K562 (cell line): ENCODE measurements around the gene CRACDL. TPM values are rescaled to one million over a fixed set of nuclear protein-coding genes. Genes with fewer than 3 reads are reported as not detected.

Source experiments
- ATAC-seq: fragments of 200-7000 bp; cut with Tn5 transposase; 3 replicates; pipeline ENCODE4 v1.9.1; 2020; ENCODE audit warnings: moderate library complexity
- BruUV-seq: library from RNA; stranded (reverse); fragments of 400-500 nt; replicated peaks from 2 replicates; lab custom pipeline; 2021; lab: Mats Ljungman, UMichigan
- CTCF ChIA-PET: fragments of 300-600 bp; formaldehyde crosslinking; extraction: SDS; loops from one replicate; lab custom pipeline; 2021; ENCODE audit warnings: low intra/inter-chr PET ratio; lab: Yijun Ruan, JAX
- POLR2A ChIA-PET: fragments of 300-600, 350-650 bp; sonication (Branson Sonifier 250); formaldehyde crosslinking; extraction: SDS; loops from one replicate; lab custom pipeline; 2021; ENCODE audit warnings: antibody characterized with exemption, inconsistent platforms; lab: Yijun Ruan, JAX
- DNase-seq, 4 experiments: peaks; one replicate each; pipeline versions ENCODE4 v3.0.0 to v3.0.0-alpha.2; 2011 to 2018; ENCODE audit warnings: low spot score in 3 of 4, mixed read lengths in 3 of 4; ENCODE audit errors: extremely low read depth in 1 of 4
- FAIRE-seq: peaks from 2 replicates; lab custom pipeline; 2011; peaks lifted over from hg19 to GRCh38; lab: Jason Lieb, UNC
- H2AFZ ChIP-seq: 2 replicates; pipeline ENCODE4 v1.6.0; 2011; ENCODE audit warnings: low read depth, low read length, control low read depth, inconsistent platforms
- H3K27ac ChIP-seq: fragments of 200-600 bp; 3 replicates; pipeline ENCODE4 v1.8.0; 2011; ENCODE audit warnings: low read depth, mild to moderate bottlenecking, control low read depth, inconsistent platforms, low read length, moderate library complexity, mixed read lengths; ENCODE audit errors: extremely low read depth
- H3K27me3 ChIP-seq, 2 experiments: fragments of 300-600 bp in 1 of 2; 2 replicates in 1 of 2; 3 replicates in 1 of 2; pipeline versions ENCODE4 v1.6.0 to v1.8.0; 2011; ENCODE audit warnings: inconsistent platforms in 2 of 2, low read length in 2 of 2, mild to moderate bottlenecking in 1 of 2, mixed read lengths in 1 of 2, moderate library complexity in 1 of 2; ENCODE audit not compliant: control insufficient read depth in 2 of 2, insufficient read depth in 2 of 2
- H3K36me3 ChIP-seq: fragments of 300-600 bp; 3 replicates; pipeline ENCODE4 v1.8.0; 2011; ENCODE audit warnings: mild to moderate bottlenecking, low read length, inconsistent platforms; ENCODE audit not compliant: control insufficient read depth, insufficient read depth
- H3K4me1 ChIP-seq, 2 experiments: fragments of 200-600 bp in 1 of 2; replicated peaks in 1 of 2; 2 replicates in 1 of 2; 3 replicates in 1 of 2; pipeline versions ENCODE4 v1.5.1 to v1.8.0; 2011; ENCODE audit warnings: inconsistent platforms in 2 of 2, low read length in 2 of 2, mild to moderate bottlenecking in 1 of 2, mixed read lengths in 1 of 2, moderate library complexity in 1 of 2; ENCODE audit not compliant: control insufficient read depth in 2 of 2, insufficient read depth in 2 of 2
- H3K4me2 ChIP-seq: 2 replicates; pipeline ENCODE4 v1.6.1; 2011; ENCODE audit warnings: low read length, control low read depth, inconsistent platforms, mixed read lengths; ENCODE audit not compliant: insufficient read depth
- H3K4me3 ChIP-seq: fragments of 200-600 bp; sonication (generic), shearing (Covaris generic); 2 replicates; pipeline ENCODE4 v1.5.1; 2016; ENCODE audit warnings: control low read depth, inconsistent platforms
- H3K79me2 ChIP-seq: fragments of 200-600 bp; 3 replicates; pipeline ENCODE4 v1.8.0; 2011; ENCODE audit warnings: low read length, inconsistent platforms; ENCODE audit not compliant: control insufficient read depth, insufficient read depth
- H3K9ac ChIP-seq, 2 experiments: 2 replicates each; pipeline versions ENCODE4 v1.6.0 to v1.6.1; 2011; ENCODE audit warnings: low read depth in 2 of 2, low read length in 2 of 2, control low read depth in 1 of 2, inconsistent platforms in 1 of 2, mild to moderate bottlenecking in 1 of 2, mixed read lengths in 1 of 2; ENCODE audit not compliant: insufficient read depth in 1 of 2
- H3K9me1 ChIP-seq: one replicate; pipeline ENCODE4 v1.6.0; 2011; ENCODE audit warnings: inconsistent platforms, mild to moderate bottlenecking, low read length, moderate library complexity; ENCODE audit not compliant: control insufficient read depth, insufficient read depth
- H3K9me3 ChIP-seq: replicated peaks from 2 replicates; pipeline ENCODE4 v1.5.1; 2011; ENCODE audit warnings: low read depth, low read length, inconsistent platforms; ENCODE audit not compliant: control insufficient read depth, insufficient read depth
- H4K20me1 ChIP-seq: replicated peaks from 2 replicates; pipeline ENCODE4 v1.6.1; 2011; ENCODE audit warnings: low read length, inconsistent platforms, mixed read lengths; ENCODE audit not compliant: control insufficient read depth, insufficient read depth
- C11orf30 ChIP-seq: fragments of 450-650 bp; IDR thresholded peaks from 2 replicates; pipeline ENCODE4 v1.6.1; 2016; ENCODE audit warnings: low read depth, mild to moderate bottlenecking
- FOXA3 ChIP-seq, 2 experiments: fragments of 450-650 bp in 1 of 2; sonication (generic) in 1 of 2; formaldehyde crosslinking; IDR thresholded peaks in 1 of 2; conservative IDR thresholded peaks in 1 of 2; 2 replicates each; pipeline versions ENCODE4 v1.4.0 to v1.8.0; 2020 to 2022; ENCODE audit warnings: mild to moderate bottlenecking in 2 of 2, missing genetic modification reagents in 1 of 2
- FOXJ3 ChIP-seq: sonication (generic); formaldehyde crosslinking; IDR thresholded peaks from 2 replicates; pipeline ENCODE4 v1.4.0; 2020; ENCODE audit warnings: mild to moderate bottlenecking, missing genetic modification reagents
- JUN ChIP-seq, 2 experiments: sonication (generic) in 1 of 2; formaldehyde crosslinking in 1 of 2; IDR thresholded peaks; 2 replicates each; pipeline versions ENCODE4 v1.6.1 to v1.8.0; 2012 to 2022; ENCODE audit warnings: borderline replicate concordance in 2 of 2, mild to moderate bottlenecking in 2 of 2, improper control_type of control experiment in 1 of 2, low read depth in 1 of 2, low read length in 1 of 2, missing genetic modification reagents in 1 of 2
- NR1H2 ChIP-seq: sonication (generic); formaldehyde crosslinking; IDR thresholded peaks from 2 replicates; pipeline ENCODE4 v1.4.0; 2020; ENCODE audit warnings: mild to moderate bottlenecking, missing genetic modification reagents
- PYGO2 ChIP-seq: fragments of 450-650 bp; IDR thresholded peaks from 2 replicates; pipeline ENCODE4 v1.6.1; 2016; ENCODE audit warnings: mild to moderate bottlenecking, missing genetic modification characterization, moderate library complexity, missing compliant biosample characterization
- RAD51 ChIP-seq: fragments of 450-650 bp; IDR thresholded peaks from 2 replicates; pipeline ENCODE4 v1.7.1; 2016; ENCODE audit warnings: low read depth, mild to moderate bottlenecking, borderline replicate concordance
- RBM25 ChIP-seq: fragments of 200-400 bp; formaldehyde crosslinking; IDR thresholded peaks from 2 replicates; pipeline ENCODE4 v1.6.1; 2018; ENCODE audit warnings: low read length, low read depth, moderate library complexity; ENCODE audit not compliant: severe bottlenecking
- SUPT5H ChIP-seq: fragments of 450-650 bp; IDR thresholded peaks from 2 replicates; pipeline ENCODE4 v1.6.1; 2016
- ZFP1 ChIP-seq: fragments of 450-650 bp; formaldehyde crosslinking; IDR thresholded peaks from 2 replicates; pipeline ENCODE4 v1.4.0; 2020; ENCODE audit warnings: mild to moderate bottlenecking, mixed read lengths
- ZNF217 ChIP-seq: sonication (generic); formaldehyde crosslinking; IDR thresholded peaks from 2 replicates; pipeline ENCODE4 v1.8.0; 2022; ENCODE audit warnings: mild to moderate bottlenecking, missing genetic modification reagents
- ZNF431 ChIP-seq: sonication (generic); formaldehyde crosslinking; IDR thresholded peaks from 2 replicates; pipeline ENCODE4 v1.8.0; 2022; ENCODE audit warnings: mild to moderate bottlenecking, missing genetic modification reagents
- WGBS: fragments of 100-300 bp; shearing (Covaris generic); methylation state at CpG from one replicate; pipeline ENCODE4 v1.1.6; 2016; ENCODE audit warnings: low coverage, mixed read lengths; ENCODE audit not compliant: insufficient coverage; ENCODE audit errors: missing lambda C conversion rate; 5-methylcytosine and 5-hydroxymethylcytosine counted together
- in situ Hi-C: fragments of 300-500 bp; cut with MboI; formaldehyde crosslinking; loops from 4 replicates; pipeline ENCODE4 v1.15.0; 2018; ENCODE audit warnings: inconsistent platforms, mixed read lengths
- intact Hi-C: fragments of 100-400 bp; cut with micrococcal nuclease; formaldehyde crosslinking; loops from 2 replicates; pipeline ENCODE4 v1.14.2; 2022
- polyA plus RNA-seq, 8 experiments: library from polyadenylated mRNA; depleted of rRNA in 4 of 8; stranded (reverse) in 5 of 8; unstranded in 3 of 8; fragments of >200 nt; fragmentation: Nextera tagmentation in 2 of 8; fragmentation: Illumina TruSeq in 1 of 8; extraction: Ambion mirVana in 2 of 8; extraction: Trizol in 1 of 8; gene quantifications; 2 replicates each; pipeline versions ENCODE4 v1.2.1 to v1.2.3, GENCODE V29; 2011 to 2014; ENCODE audit warnings: inconsistent platforms in 1 of 8, missing spikeins in 1 of 8
- total RNA-seq, 7 experiments: library from RNA; depleted of rRNA in 6 of 7; stranded (reverse); fragments of >200 nt in 6 of 7; fragmentation: Illumina TruSeq in 2 of 7; extraction: Trizol in 2 of 7; gene quantifications; 2 replicates each; pipeline versions ENCODE4 v1.2.1 to v1.2.3, GENCODE V29; 2011 to 2021; ENCODE audit warnings: low replicate concordance in 1 of 7
- TF ChIP-seq, protein P1 (sequence below): fragments of 450-650 bp; IDR thresholded peaks from 2 replicates; pipeline ENCODE4 v1.7.0; 2016; ENCODE audit warnings: borderline replicate concordance
- TF ChIP-seq, protein P2 (sequence below): sonication (generic); formaldehyde crosslinking; IDR thresholded peaks from 2 replicates; pipeline ENCODE4 v1.8.0; 2022; ENCODE audit warnings: mild to moderate bottlenecking, missing genetic modification reagents

CRACDL gene
- total and polyA plus RNA-seq, 9 of the 15 experiments (the other 6 are each of a cell fraction or from before 2014, with no cell fraction given), result not detected

DNA sequence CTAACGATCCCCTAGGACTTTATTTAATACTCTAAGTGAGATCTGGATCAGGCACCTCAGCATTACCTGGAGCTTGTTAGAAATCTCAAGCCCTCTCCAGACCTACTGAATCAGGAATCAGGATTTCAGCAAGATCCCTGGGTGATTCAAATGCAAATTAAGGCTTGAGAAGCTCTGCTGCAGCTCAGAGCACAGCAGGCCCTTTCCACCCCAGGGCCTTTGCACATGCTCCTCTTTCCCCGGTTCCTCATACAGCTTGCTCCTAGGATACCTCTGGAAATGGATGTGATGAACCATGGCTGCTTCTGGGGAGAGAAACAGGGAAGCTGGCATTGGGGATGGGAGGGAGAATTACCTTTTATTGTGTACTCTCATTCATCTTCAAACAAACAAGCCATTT, 164.8 kb downstream of the CRACDL start:
- Histone ChIP-seq H3K27ac (no peak overlapping the region), H3K27me3 (peaks cover 24 to 81% of the 10 kb centered on the region in 2 experiments; a peak in 4 of 5 replicates), H3K4me3 (no peak overlapping the region), H3K9me1 (no peaks in the 10 kb centered on the region), H3K9ac (no peak overlapping the region), H3K9me3 (no peaks in the 10 kb centered on the region), H3K4me1 (no peaks in the 10 kb centered on the region), H3K79me2 (no peaks in the 10 kb centered on the region), H3K36me3 (no peaks in the 10 kb centered on the region)
- 0% methylated on average over 2 of the region's 2 CpGs for WGBS
- FAIRE-seq, result no peak
- no peak for ATAC-seq
- intact Hi-C loops, result no loop called here
- ChIA-PET POLR2A (interaction anchor here (0.6 to 0.7 kb wide), 2 partner anchors 1303 to 1711 kb away, joined by 3 read pairs; no protein-coding TSS in a partner anchor), CTCF (no interaction called here)
- DNase-seq, result no peak
- TF ChIP-seq ZNF431 (CRISPR knock-in tag) (no peak), RBM25 (peak; percentile 75)
- TF ChIP-seq, all 486 proteins: peak for 1
- BruUV-seq, result no TSS peak
- Histone ChIP-seq H2AFZ (no peak overlapping the region), H4K20me1 (no peaks in the 10 kb centered on the region; the same call in 1 of the 2 replicates), H3K4me2 (no peak overlapping the region)
- in situ Hi-C loops, result no loop called here

DNA sequence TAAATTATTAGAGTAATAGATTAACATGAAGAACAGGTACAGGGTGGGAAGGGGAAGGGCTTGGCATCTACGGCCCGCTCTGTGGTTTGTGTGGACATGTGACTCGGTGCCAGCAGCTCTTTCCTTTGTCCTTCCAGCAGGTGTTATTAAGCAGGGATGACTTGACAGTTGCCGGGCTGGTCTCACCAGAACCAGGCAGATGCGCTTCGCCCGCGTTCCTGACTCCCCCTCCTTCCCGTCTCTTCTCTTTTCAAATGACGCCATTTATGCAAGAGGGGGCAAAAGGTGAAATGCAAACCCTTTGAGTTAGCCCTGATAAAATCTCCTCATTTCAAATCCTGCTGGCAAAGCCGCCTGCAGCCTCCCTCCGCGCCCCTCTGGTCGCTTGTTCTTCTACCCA, 166.2 kb downstream of the CRACDL start:
- H3K36me3 ChIP-seq, result no peaks in the 10 kb centered on the region
- no peak overlapping the region for H3K4me3 ChIP-seq
- intact Hi-C loops (no loop called here), in situ Hi-C loops (no loop called here)
- H3K27ac ChIP-seq, result no peak overlapping the region
- H3K4me2 ChIP-seq, result no peak overlapping the region
- no TSS peak for BruUV-seq
- H3K27me3 ChIP-seq, result peaks cover 24 to 75% of the 10 kb centered on the region in 2 experiments; a peak in 4 of 5 replicates
- DNase-seq (no peak), ATAC-seq (no peak), FAIRE-seq (no peak)
- H3K9ac ChIP-seq, result no peak overlapping the region
- ChIA-PET CTCF (no interaction called here), POLR2A (no interaction called here)
- H2AFZ ChIP-seq, result no peak overlapping the region
- H3K4me1 ChIP-seq, result no peaks in the 10 kb centered on the region
- no peaks in the 10 kb centered on the region; the same call in 1 of the 2 replicates for H4K20me1 ChIP-seq
- 14% methylated on average over 14 of the region's 14 CpGs for WGBS
- H3K79me2 ChIP-seq, result no peaks in the 10 kb centered on the region
- H3K9me1 ChIP-seq, result no peaks in the 10 kb centered on the region
- H3K9me3 ChIP-seq, result no peaks in the 10 kb centered on the region
- no peak for TF ChIP-seq NR1H2 (CRISPR knock-in tag)
- no peak for TF ChIP-seq FOXA3 (CRISPR knock-in tag; conservative IDR thresholded peaks at IDR 0.05 in 1 of 2, IDR thresholded peaks at IDR 0.05 in 1 of 2)
- TF ChIP-seq, protein P1, sequence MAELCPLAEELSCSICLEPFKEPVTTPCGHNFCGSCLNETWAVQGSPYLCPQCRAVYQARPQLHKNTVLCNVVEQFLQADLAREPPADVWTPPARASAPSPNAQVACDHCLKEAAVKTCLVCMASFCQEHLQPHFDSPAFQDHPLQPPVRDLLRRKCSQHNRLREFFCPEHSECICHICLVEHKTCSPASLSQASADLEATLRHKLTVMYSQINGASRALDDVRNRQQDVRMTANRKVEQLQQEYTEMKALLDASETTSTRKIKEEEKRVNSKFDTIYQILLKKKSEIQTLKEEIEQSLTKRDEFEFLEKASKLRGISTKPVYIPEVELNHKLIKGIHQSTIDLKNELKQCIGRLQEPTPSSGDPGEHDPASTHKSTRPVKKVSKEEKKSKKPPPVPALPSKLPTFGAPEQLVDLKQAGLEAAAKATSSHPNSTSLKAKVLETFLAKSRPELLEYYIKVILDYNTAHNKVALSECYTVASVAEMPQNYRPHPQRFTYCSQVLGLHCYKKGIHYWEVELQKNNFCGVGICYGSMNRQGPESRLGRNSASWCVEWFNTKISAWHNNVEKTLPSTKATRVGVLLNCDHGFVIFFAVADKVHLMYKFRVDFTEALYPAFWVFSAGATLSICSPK, result no peak
- no peak for TF ChIP-seq ZNF217 (CRISPR knock-in tag)
- TF ChIP-seq, protein P2, sequence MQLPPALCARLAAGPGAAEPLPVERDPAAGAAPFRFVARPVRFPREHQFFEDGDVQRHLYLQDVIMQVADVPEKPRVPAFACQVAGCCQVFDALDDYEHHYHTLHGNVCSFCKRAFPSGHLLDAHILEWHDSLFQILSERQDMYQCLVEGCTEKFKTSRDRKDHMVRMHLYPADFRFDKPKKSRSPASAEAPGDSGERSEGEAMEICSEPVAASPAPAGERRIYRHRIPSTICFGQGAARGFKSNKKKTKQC (CRISPR knock-in tag), result no peak
- no peak for TF ChIP-seq C11orf30
- no peak for TF ChIP-seq PYGO2
- TF ChIP-seq JUN (IDR thresholded peaks at IDR 0.05; ENCODE audit: borderline replicate concordance, low read depth, low read length), result no peak
- TF ChIP-seq JUN (CRISPR knock-in tag; IDR thresholded peaks at IDR 0.05; ENCODE audit: borderline replicate concordance), result no peak
- TF ChIP-seq SUPT5H, result no peak
- no peak for TF ChIP-seq RAD51
- no peak for TF ChIP-seq FOXJ3 (CRISPR knock-in tag)
- TF ChIP-seq ZFP1, result no peak
